Epidermal melanocyte (primary cell): Measurements from ENCODE around the gene SIK1.
"Not testable (repeated sequence)": the region's sequence is repeated elsewhere in the genome, so short reads cannot be mapped to it uniquely, and the experiment has no call there.

Experiments used
- DNase-seq: peaks from one replicate; pipeline ENCODE4 v3.0.0; 2011; ENCODE audit warnings: low spot score; ENCODE audit not compliant: insufficient read length

Gene SIK1

DNA sequence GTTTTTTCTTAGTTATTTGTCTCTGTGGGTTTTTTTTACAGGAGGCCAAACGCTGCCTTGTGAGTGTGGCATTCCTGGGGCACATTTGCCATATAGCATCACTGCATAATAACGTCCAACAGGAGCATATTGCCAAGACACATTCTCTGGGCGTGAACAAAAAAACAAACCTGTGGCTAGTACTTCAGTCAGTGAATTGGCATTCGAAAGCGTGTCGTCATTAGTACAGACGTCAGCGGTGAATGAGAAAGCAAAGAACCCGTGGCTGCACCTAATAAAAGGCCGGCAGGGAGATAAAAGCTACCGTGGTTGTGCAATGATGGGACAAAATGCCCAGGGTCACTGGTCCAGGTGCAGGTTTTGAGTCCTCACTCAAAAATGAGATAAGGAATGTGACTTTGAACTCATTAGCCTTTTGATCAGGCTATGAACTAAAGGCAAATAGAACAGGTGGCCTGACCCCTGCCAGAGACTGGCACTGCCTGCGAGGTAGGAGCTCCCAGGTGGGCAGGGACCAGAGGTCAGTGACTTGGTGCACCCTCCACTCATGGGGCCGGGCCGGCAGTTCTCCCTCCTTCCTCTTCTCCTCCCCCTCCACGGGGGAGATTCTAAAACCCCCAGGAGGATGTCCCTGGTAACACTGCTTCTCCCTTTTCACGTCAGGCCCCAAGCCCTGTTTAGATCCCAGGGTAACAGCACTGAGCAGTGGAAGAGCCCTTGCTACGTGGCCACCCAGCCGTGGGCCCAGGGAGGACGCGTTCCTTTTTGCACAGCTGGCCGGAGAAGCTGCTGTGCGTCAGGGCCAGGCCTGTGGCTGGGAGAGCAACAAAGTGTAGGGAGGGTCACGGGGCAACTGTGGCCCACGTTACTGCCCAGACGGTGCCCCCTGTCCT lies 14.2 kb upstream of the SIK1 start:
- DNase-seq, result not testable (repeated sequence)

- DNase-seq, result not testable (repeated sequence)
These were observed 12.6 kb upstream of the SIK1 start for GRCh38 chr21:43439316-43440075.

DNA sequence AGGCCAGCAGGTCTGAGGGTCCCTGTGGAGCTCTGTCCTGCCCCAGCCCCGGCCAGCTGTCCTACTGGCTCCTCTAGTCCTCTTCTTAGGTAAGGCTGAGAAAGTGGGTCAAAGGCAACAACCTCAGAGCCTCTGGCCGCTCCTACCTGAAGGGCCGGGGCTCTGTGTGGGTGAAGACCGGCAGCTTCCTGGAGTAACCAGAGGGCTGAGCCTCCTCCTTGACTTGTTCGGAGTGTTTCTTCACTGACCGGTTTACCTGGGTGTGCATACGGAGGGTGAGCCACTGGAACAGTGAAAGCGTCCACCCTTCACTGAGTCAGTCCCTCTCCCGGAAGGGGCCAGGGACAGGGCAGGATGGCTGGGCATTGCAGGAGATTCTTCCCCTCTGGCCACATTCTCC lies 9.3 kb upstream of the SIK1 start:
- not testable (repeated sequence) for DNase-seq

DNA sequence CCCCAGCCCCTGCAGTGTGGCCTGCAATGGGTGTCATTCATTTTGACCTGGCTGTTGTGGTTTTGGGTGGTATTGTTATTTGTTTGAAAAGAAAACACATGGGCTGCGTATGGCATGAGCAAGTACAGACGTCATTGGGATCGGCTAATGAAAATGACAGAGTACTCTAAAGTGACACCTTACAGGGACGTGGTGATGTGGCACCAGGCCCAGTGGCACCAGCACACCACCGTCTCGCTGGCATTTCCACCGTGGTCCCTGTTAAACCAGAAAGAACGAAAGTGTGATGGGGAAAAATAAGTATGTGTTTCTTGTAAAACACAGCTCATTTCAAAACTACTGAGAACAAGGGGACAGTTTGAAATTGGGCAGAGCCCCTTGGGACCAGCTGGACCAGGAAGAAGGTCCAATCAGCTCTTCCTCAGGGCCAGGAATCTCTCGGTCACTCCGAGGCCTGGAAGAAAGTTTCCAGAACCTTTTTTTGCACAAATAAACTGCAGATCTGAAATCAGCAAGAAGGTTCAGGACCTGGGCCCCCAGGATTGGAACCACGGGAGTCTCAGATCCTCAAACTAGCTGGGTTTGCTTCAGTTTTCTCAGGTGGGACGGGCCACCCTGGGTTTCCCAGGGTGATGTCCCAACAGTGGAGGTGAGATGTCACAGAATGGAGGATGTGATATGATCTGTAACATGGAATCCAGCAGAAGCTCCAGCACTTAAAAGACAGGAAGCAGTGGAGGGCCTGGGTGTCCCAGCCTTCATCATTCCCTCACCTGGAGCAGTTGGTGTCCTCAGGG lies 6.6 kb upstream of the SIK1 start:
- not testable (repeated sequence) for DNase-seq

DNA sequence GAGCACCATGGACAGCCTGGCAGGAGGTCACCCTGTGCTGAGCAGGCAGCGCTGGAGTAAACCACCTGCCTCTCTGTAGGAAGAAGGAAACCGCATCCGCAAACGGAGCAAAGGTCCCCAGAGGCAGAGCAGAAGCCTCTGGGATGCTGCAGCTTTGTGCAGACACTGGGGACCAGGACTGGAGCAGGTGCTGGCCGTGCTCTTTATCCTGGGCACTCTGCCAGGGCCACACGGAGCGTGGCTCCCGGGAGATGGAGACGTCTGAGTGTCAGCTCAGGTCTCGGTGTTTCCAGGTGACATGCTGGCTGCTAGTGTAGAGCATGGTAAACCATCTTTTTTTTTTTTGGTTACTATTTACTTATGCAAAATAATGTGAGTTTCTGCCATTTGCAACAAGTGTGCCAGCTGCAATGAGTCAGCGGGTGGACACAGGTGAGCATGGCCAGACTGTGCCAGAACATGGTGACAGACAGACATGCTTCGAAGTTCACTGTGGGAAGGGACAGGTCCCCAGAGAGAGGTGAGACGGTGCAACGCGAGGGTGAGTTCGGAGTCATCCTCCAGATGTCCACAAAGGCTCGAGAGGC lies 4.0 kb upstream of the SIK1 start:
- not testable (repeated sequence) for DNase-seq

DNA sequence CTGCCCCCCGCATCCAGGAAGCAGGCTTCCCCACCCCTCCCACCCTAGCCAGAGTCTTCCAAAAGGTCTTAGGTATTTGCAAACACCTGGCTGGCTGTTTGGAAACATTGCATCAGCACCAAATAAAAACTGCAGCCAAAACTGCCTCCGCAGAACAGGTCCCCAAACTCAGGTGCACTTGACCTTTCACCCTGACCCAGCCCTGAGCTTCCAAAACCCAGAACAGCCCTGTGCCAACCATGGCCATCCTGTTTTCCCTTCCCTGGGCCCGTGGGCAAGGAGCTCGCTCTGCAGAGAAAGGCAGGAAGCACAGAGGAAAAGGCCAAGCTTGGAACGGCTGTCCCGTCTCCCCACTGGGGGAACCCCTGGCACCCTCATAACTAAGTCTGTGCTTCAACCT lies 2.0 kb upstream of the SIK1 start:
- not testable (repeated sequence) for DNase-seq

- not testable (repeated sequence) for DNase-seq
These were observed 270 bp upstream of the SIK1 start for GRCh38 chr21:43427242-43427559.

DNA sequence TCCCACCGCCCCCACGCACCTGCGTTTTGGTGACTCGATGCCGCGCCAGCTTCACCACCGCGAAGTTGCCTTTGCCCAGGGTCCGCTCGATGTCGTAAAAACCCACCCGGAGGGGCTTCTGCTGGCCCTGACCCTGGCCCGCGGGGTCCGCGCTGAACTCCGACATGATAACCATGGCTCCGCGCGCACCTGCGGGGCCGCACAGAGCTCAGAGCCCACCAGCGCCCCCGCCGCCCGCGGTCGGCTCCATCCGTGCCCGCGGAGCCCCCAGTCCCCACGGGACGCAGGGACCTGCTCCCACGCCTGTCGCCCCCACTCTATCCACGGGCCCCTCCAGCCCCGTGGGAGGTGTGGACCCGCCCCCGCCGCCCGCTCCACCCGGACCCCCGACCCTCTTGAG lies 927 bp downstream of the SIK1 start:
- not testable (repeated sequence) for DNase-seq

DNA sequence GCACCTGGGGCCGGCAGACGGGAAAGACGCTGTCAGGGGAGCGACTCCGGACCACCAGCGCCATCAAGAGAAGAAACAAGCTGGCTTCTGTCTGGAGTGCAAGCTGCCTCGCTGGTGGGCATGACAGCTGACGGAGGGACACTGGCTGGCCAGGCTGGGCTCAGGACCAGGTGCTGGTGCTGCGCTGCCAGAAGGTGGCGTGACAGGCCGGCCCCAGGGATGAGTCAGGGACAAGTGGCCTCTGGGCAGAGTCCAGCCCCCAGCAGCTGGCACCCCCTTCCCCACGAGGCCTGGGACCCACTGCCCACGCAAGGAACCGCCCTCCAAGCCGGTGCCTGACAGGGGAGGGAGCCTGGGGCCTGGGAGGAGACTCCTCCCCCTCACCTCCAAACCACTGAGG lies 7.5 kb downstream of the SIK1 start:
- not testable (repeated sequence) for DNase-seq

- not testable (repeated sequence) for DNase-seq
These were observed 12.4 kb downstream of the SIK1 start for GRCh38 chr21:43414576-43414975.

GRCh38 chr21:43412020-43412788 lies 14.7 kb downstream of the SIK1 start:
- not testable (repeated sequence) for DNase-seq

- not testable (repeated sequence) for DNase-seq
These were observed 16.4 kb downstream of the SIK1 start for GRCh38 chr21:43410456-43411068.

DNA sequence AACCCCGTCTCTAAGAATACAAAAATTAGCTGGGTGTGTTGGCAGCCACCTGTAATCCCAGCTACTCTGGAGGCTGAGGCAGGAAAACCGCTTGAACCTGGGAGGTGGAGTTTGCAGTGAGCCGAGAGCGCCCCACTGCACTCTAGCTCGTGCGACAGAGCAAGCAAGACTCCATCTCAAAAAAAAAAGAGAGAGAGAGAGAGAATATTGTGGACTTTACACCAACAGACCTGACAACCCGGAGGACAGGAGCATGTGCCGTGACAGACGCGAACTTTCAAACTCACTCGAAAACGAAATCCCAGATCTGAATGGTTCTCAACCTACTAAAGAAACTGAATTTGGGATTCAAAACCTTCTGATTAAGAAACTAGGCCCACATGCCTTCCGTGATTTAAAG lies 19.8 kb downstream of the SIK1 start:
- not testable (repeated sequence) for DNase-seq

DNA sequence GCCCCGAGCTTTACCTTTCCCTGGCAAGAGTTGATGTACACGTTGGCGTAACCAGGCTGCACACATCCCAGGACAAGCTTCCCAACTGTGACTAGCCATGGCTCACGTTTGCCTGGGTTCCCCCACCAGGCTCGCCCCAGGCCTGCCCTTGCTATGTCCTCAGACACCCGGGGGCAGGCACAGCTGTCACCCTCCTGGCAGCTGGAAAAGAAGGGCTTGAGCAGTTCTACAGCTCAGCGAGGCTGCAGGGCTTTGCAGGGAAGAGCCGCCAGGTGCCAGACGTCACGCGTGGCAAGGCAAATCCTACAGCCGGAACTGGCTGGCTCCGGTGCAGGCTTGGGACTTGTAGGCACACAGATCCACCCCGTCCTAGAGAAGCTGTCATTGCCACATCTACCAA lies 22.5 kb downstream of the SIK1 start:
- not testable (repeated sequence) for DNase-seq

DNA sequence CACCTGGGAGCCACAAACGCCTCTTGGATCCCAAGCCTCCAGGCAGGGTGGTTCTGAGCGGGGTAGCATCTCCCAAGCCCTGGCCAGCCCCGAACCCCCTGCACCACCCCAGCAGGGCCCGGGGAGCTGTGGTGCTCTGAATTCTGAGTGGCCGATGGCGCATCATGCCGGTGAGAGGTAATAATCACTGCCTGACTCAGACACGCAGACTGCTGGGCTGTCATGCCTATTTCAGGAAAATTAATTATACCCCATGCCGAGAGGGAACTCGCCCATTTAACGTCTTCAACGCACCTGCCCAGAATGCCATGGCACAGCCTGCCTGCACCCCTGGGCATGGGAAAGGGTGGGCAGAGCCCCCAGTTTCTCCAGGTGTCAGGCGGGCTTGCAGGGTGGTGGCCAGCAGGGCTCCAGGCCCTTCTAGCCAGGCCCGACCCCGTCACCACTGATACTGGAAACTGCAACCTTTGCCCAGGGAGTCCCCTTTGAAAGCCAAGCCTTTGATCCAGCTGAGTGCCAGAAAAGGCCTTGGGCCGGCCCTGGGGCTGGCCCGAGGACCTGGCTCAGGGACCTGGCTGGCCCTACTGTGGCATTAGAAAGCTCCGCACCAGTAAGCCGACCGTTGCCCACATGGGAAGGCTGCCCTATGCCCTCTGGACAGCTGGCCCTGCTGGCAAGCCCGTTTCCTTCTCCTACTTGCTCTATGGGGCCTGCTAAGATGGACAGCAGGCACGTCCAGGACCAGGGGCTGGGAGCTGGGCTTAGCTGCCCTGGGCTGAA lies 23.1 kb downstream of the SIK1 start:
- DNase-seq, result not testable (repeated sequence)

GRCh38 chr21:43401125-43401524 lies 25.8 kb downstream of the SIK1 start:
- DNase-seq, result not testable (repeated sequence)

DNA sequence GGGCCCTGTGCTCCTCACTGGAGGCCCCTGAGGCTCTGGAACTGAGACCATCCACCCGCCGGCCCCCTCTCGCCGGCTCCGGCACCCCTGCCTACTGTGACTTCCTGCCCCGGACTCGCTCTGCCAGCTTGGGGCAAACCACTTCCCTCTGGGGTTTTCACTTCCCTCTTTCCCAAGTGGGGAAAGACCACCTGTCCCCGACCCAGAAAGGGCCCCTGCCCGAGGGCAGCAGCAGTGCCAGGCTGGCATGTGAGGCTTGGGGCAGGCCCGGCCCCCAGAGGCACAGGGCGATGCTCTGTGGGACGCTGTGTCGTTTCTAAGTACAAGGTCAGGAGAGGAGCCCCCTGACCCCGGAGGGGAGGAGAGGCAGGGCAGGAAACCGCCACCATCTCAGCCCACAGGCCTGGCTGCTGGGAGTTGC lies 27.3 kb downstream of the SIK1 start:
- DNase-seq, result not testable (repeated sequence)

DNA sequence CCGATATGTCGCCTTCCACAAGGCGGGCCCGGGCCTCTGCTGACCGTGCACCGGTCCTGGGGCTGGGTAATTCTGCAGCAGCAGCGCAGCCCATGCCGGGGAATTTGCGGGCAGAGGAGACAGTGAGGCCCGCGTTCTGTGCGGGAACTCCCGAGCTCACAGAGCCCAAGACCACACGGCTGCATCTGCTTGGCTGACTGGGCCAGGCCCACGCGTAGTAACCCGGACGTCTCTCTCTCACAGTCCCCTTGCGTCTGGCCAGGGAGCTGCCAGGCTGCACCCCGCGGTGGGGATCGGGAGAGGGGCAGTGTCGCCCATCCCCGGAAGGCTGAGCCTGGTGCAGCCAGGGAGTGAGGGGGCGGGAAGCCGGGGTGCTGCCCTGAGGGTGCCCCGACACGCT lies 27.8 kb downstream of the SIK1 start:
- DNase-seq, result not testable (repeated sequence)

- DNase-seq, result not testable (repeated sequence)
These were observed 28.4 kb downstream of the SIK1 start for GRCh38 chr21:43398533-43398932.
